Measurements from ENCODE around the gene DNPEP.

DNA sequence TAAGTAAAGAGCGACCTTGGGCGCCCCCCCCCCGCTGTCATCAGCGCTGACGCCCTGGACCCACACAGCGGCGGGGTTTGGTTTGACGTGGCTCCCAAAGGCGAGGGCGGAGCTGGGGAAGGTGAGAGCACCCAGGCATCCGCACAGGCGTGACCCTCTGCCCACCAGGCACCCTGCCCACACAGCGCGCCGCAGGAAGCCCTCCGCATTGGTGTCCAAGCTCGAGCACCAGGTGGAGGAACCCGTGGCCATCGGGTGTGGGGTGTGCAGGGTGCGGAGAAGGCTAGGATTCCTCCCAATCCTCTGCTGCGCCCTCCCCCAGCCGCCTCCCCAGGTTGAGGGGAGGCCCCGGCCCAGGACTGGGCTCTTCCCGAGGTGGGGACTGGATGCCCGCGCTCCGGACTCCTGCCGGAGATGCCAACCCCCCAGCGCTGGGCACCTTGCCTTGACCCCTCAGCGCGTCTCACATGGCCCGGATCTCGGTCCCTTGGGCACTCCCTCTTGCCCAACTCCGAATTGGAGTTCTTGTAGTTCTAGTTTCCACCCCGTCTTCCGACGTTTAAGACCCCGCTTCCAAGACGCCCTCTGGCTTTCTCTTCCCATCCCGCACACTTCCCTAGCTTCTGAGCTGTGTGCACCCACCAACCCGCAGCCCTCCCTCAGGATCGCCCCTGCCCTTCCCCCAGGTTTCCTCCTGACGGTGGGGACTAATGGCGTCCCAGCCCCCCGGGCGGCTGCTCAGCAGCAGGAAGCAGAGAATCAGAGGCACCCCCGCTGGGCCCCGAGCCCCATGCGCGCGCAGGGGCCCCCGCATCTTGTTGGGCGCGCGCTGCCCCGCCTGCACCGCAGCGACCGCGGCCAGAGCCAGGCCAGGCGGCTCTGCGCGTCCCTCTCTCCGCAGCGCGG lies 29.3 kb downstream of the DNPEP start:
- TF ChIP-seq, protein P1, sequence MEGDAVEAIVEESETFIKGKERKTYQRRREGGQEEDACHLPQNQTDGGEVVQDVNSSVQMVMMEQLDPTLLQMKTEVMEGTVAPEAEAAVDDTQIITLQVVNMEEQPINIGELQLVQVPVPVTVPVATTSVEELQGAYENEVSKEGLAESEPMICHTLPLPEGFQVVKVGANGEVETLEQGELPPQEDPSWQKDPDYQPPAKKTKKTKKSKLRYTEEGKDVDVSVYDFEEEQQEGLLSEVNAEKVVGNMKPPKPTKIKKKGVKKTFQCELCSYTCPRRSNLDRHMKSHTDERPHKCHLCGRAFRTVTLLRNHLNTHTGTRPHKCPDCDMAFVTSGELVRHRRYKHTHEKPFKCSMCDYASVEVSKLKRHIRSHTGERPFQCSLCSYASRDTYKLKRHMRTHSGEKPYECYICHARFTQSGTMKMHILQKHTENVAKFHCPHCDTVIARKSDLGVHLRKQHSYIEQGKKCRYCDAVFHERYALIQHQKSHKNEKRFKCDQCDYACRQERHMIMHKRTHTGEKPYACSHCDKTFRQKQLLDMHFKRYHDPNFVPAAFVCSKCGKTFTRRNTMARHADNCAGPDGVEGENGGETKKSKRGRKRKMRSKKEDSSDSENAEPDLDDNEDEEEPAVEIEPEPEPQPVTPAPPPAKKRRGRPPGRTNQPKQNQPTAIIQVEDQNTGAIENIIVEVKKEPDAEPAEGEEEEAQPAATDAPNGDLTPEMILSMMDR (IDR thresholded peaks at IDR 0.05), result no peak
- no peak for TF ChIP-seq POLR2AphosphoS5 (IDR thresholded peaks at IDR 0.05)
